OCI-LY1 (cell line): ENCODE data around the gene C4orf36.

Experiments
- H2AFZ ChIP-seq: fragments of 200-600 bp; sonication (generic), shearing (Covaris generic); 2 replicates; pipeline ENCODE4 v1.6.0; 2014; ENCODE audit warnings: antibody characterized with exemption, mild to moderate bottlenecking, low read length
- H3F3A ChIP-seq: fragments of 200-600 bp; sonication (generic), shearing (Covaris generic); 2 replicates; pipeline ENCODE4 v1.6.0; 2014; ENCODE audit warnings: mild to moderate bottlenecking, antibody characterized with exemption, low read length, moderate library complexity; ENCODE audit not compliant: insufficient read depth
- H3K27ac ChIP-seq: fragments of 200-600 bp; sonication (generic); 2 replicates; pipeline ENCODE4 v1.5.1; 2014; ENCODE audit warnings: low read length, mixed run types, mild to moderate bottlenecking, low read depth; ENCODE audit not compliant: poor library complexity, severe bottlenecking
- H3K27me3 ChIP-seq: fragments of 200-600 bp; sonication (generic); 2 replicates; pipeline ENCODE4 v1.6.0; 2014; ENCODE audit warnings: antibody characterized with exemption, mild to moderate bottlenecking, low read length, moderate library complexity; ENCODE audit not compliant: insufficient read depth
- H3K36me3 ChIP-seq: fragments of 200-600 bp; sonication (generic); 2 replicates; pipeline ENCODE4 v1.6.1; 2014; ENCODE audit warnings: mild to moderate bottlenecking, antibody characterized with exemption, low read length, moderate library complexity, mixed read lengths; ENCODE audit not compliant: insufficient read depth
- H3K4me1 ChIP-seq: fragments of 200-600 bp; sonication (generic); 2 replicates; pipeline ENCODE4 v1.5.1; 2014; ENCODE audit warnings: mild to moderate bottlenecking, low read length, moderate library complexity; ENCODE audit not compliant: insufficient read depth, severe bottlenecking
- H3K4me2 ChIP-seq: fragments of 200-600 bp; sonication (generic), shearing (Covaris generic); 2 replicates; pipeline ENCODE4 v1.6.1; 2014; ENCODE audit warnings: low read length
- H3K4me3 ChIP-seq: fragments of 200-600 bp; sonication (generic); 2 replicates; pipeline ENCODE4 v1.5.1; 2014; ENCODE audit warnings: low read length, low read depth, mild to moderate bottlenecking, mixed read lengths; ENCODE audit not compliant: poor library complexity, severe bottlenecking
- H3K79me2 ChIP-seq: fragments of 200-600 bp; shearing (Covaris generic); 2 replicates; pipeline ENCODE4 v1.6.1; 2016; ENCODE audit warnings: mixed run types, low read length, mixed read lengths; ENCODE audit not compliant: insufficient read depth
- H3K9ac ChIP-seq: fragments of 200-600 bp; sonication (generic), shearing (Covaris generic); 2 replicates; pipeline ENCODE4 v1.6.1; 2014; ENCODE audit warnings: mild to moderate bottlenecking, low read length, mixed read lengths
- H3K9me2 ChIP-seq: fragments of 200-600 bp; sonication (generic), shearing (Covaris generic); 2 replicates; pipeline ENCODE4 v1.6.1; 2014; ENCODE audit warnings: low read depth, mild to moderate bottlenecking, low read length, mixed read lengths
- H3K9me3 ChIP-seq: fragments of 200-600 bp; shearing (Covaris generic); 2 replicates; pipeline ENCODE4 v1.6.1; 2014; ENCODE audit warnings: low read length, mixed read lengths
- H4K20me1 ChIP-seq: fragments of 200-600 bp; sonication (generic), shearing (Covaris generic); 2 replicates; pipeline ENCODE4 v1.6.0; 2016; ENCODE audit warnings: mild to moderate bottlenecking, low read length; ENCODE audit not compliant: insufficient read depth
- CTCF ChIP-seq: fragments of 200-600 bp; sonication (generic), shearing (Covaris generic); IDR thresholded peaks from 2 replicates; pipeline ENCODE4 v1.5.1; 2017; ENCODE audit warnings: mild to moderate bottlenecking, antibody characterized with exemption, low read length, moderate library complexity, mixed read lengths
- EZH2 ChIP-seq: fragments of 200-600 bp; sonication (generic), shearing (Covaris generic); IDR thresholded peaks from 2 replicates; pipeline ENCODE4 v1.8.0; 2017; ENCODE audit warnings: borderline replicate concordance, mixed run types, mild to moderate bottlenecking, antibody characterized with exemption, low read length, moderate library complexity, mixed read lengths

Gene C4orf36

GRCh38 chr4:86855572-86855971, 36.6 kb downstream of the C4orf36 start:
- Histone ChIP-seq H3K79me2 (no peaks in the 10 kb centered on the region), H4K20me1 (no peaks in the 10 kb centered on the region), H3K9ac (no peak overlapping the region), H3K4me1 (no peaks in the 10 kb centered on the region), H3K9me2 (no peaks in the 10 kb centered on the region), H3K4me3 (no peak overlapping the region), H3K4me2 (no peak overlapping the region), H3K27me3 (no peaks in the 10 kb centered on the region), H3K27ac (no peak overlapping the region), H3K9me3 (no peaks in the 10 kb centered on the region), H3F3A (no peaks in the 10 kb centered on the region), H3K36me3 (no peaks in the 10 kb centered on the region), H2AFZ (no peak overlapping the region)
- TF ChIP-seq CTCF (no peak), EZH2 (no peak)

- no peak overlapping the region for H3K9ac ChIP-seq
- H3K4me1 ChIP-seq: no peaks in the 10 kb centered on the region
- no peak overlapping the region for H3K27ac ChIP-seq
- no peak for TF ChIP-seq CTCF
- H3K27me3 ChIP-seq: no peaks in the 10 kb centered on the region
- H3K9me2 ChIP-seq: no peaks in the 10 kb centered on the region
- no peaks in the 10 kb centered on the region for H3K79me2 ChIP-seq
- no peaks in the 10 kb centered on the region for H3K9me3 ChIP-seq
- no peaks in the 10 kb centered on the region for H3F3A ChIP-seq
- H3K36me3 ChIP-seq: no peaks in the 10 kb centered on the region
- no peaks in the 10 kb centered on the region for H4K20me1 ChIP-seq
- H3K4me3 ChIP-seq: no peak overlapping the region
- H2AFZ ChIP-seq: no peak overlapping the region
- no peak overlapping the region for H3K4me2 ChIP-seq
These were observed 39.0 kb downstream of the C4orf36 start for GRCh38 chr4:86853209-86853608.

- Histone ChIP-seq H3K9me3 (no peaks in the 10 kb centered on the region), H4K20me1 (no peaks in the 10 kb centered on the region), H2AFZ (no peak within 1 kb of the TSS), H3K4me3 (no peak within 1 kb of the TSS), H3K4me1 (no peaks in the 10 kb centered on the region), H3K36me3 (no peaks in the 10 kb centered on the region), H3K27me3 (no peaks in the 10 kb centered on the region), H3K27ac (no peak within 1 kb of the TSS), H3K9me2 (no peaks in the 10 kb centered on the region), H3K9ac (no peak within 1 kb of the TSS), H3K4me2 (no peak within 1 kb of the TSS), H3F3A (no peaks in the 10 kb centered on the region), H3K79me2 (no peaks in the 10 kb centered on the region)
- TF ChIP-seq EZH2 (no peak), CTCF (no peak)
These were observed 43.2 kb downstream of the C4orf36 start, which contains the start of gene SLC10A6 for GRCh38 chr4:86848732-86849619. Gene SLC10A6 (minus strand): TSS chr4:86849384. CDS start chr4:86849115, 269 bp downstream.
